DOHH2 (cell line): Measurements from ENCODE around the gene RNF19B.

Experiments
- EZH2phosphoT487 ChIP-seq: fragments of 200-600 bp; sonication (generic); IDR thresholded peaks from 2 replicates; pipeline ENCODE4 v1.6.1; 2017; ENCODE audit warnings: borderline replicate concordance, mild to moderate bottlenecking, antibody characterized with exemption, low read length, moderate library complexity, mixed read lengths
- TF ChIP-seq, protein P1 (sequence below): fragments of 200-600 bp; sonication (generic); IDR thresholded peaks from one replicate; pipeline ENCODE4 v1.5.1; 2014; ENCODE audit warnings: antibody characterized with exemption, mild to moderate bottlenecking, low read depth, low read length; ENCODE audit not compliant: poor library complexity, severe bottlenecking

DNA sequence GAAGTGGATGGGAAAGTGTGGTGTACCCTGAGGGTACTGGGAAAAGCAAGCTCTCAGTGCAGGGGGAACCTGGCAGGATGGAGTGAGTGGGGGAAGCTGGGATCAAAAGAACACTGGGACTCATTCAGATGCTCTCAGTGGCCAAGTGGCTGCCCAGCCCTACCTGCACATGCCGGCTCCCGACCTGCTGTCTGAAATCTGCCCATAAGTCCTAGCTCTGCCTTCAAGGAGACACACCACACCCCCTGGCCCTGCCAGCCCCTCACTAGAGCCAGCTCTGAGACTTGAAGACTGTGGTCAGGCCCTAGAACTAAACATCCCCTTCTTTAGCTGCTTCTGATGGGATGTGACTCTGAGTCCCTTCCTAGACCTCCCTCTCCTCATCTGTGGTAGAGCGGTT, 65.7 kb downstream of the RNF19B start:
- TF ChIP-seq, protein P1, sequence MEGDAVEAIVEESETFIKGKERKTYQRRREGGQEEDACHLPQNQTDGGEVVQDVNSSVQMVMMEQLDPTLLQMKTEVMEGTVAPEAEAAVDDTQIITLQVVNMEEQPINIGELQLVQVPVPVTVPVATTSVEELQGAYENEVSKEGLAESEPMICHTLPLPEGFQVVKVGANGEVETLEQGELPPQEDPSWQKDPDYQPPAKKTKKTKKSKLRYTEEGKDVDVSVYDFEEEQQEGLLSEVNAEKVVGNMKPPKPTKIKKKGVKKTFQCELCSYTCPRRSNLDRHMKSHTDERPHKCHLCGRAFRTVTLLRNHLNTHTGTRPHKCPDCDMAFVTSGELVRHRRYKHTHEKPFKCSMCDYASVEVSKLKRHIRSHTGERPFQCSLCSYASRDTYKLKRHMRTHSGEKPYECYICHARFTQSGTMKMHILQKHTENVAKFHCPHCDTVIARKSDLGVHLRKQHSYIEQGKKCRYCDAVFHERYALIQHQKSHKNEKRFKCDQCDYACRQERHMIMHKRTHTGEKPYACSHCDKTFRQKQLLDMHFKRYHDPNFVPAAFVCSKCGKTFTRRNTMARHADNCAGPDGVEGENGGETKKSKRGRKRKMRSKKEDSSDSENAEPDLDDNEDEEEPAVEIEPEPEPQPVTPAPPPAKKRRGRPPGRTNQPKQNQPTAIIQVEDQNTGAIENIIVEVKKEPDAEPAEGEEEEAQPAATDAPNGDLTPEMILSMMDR = no peak
- no peak for TF ChIP-seq EZH2phosphoT487
